Liver (tissue), 9 donors: Measurements from ENCODE around the gene ATF7. TPM values are rescaled to one million over a fixed set of nuclear protein-coding genes. Genes with fewer than 3 reads are reported as not detected.

ENCODE experiments used
- DNase-seq: peaks from one replicate; pipeline ENCODE4 v3.0.0-alpha.2; 2017; ENCODE audit warnings: low spot score
- H3K27ac ChIP-seq, 2 donors: one replicate each; pipeline ENCODE4 v1.7.0; 2013; ENCODE audit warnings: inconsistent platforms in 2 of 2, low read length in 2 of 2, control low read depth in 1 of 2, low read depth in 1 of 2, mild to moderate bottlenecking in 1 of 2
- H3K27me3 ChIP-seq, 4 donors: one replicate each; pipeline versions ENCODE4 v1.6.1 to v1.7.0; 2013; ENCODE audit warnings: low read length in 3 of 4, inconsistent platforms in 1 of 4, mild to moderate bottlenecking in 1 of 4, moderate library complexity in 1 of 4; ENCODE audit not compliant: control insufficient read depth in 4 of 4, insufficient read depth in 4 of 4
- H3K36me3 ChIP-seq, 4 donors: one replicate each; pipeline versions ENCODE4 v1.6.1 to v1.7.0; 2013; ENCODE audit warnings: low read length in 3 of 4, mild to moderate bottlenecking in 3 of 4, low read depth in 1 of 4, moderate library complexity in 1 of 4; ENCODE audit not compliant: control insufficient read depth in 4 of 4, insufficient read depth in 3 of 4
- H3K4me1 ChIP-seq, 4 donors: one replicate each; pipeline versions ENCODE4 v1.6.1 to v1.7.0; 2013; ENCODE audit warnings: low read length in 3 of 4, mild to moderate bottlenecking in 3 of 4, moderate library complexity in 1 of 4; ENCODE audit not compliant: control insufficient read depth in 4 of 4, insufficient read depth in 4 of 4
- H3K4me3 ChIP-seq, 3 donors: one replicate each; pipeline versions ENCODE4 v1.6.1 to v1.7.0; 2013; ENCODE audit warnings: low read length in 3 of 3, control low read depth in 1 of 3, low read depth in 1 of 3, mild to moderate bottlenecking in 1 of 3
- H3K9ac ChIP-seq, 2 donors: one replicate each; pipeline ENCODE4 v1.7.0; 2013; ENCODE audit warnings: low read length in 2 of 2, mild to moderate bottlenecking in 2 of 2, moderate library complexity in 2 of 2, control low read depth in 1 of 2, low read depth in 1 of 2
- H3K9me3 ChIP-seq, 4 donors: one replicate each; pipeline versions ENCODE4 v1.6.1 to v1.7.0; 2013; ENCODE audit warnings: low read length in 3 of 4; ENCODE audit not compliant: control insufficient read depth in 4 of 4
- ATF3 ChIP-seq: IDR thresholded peaks from 2 replicates; pipeline ENCODE4 v1.6.1; 2016; ENCODE audit warnings: antibody characterized with exemption
- CTCF ChIP-seq: fragments of 150-350 bp; IDR thresholded peaks from 2 replicates; pipeline ENCODE4 v1.5.1; 2017; ENCODE audit warnings: improper control_type of control experiment, low read depth, low read length; ENCODE audit not compliant: missing input control
- EGR1 ChIP-seq, 2 donors: IDR thresholded peaks; 2 replicates each; pipeline ENCODE4 v1.6.1; 2016 to 2018; ENCODE audit warnings: antibody characterized with exemption in 2 of 2, low read depth in 2 of 2
- FOXA1 ChIP-seq: IDR thresholded peaks from 2 replicates; pipeline ENCODE4 v1.6.1; 2016; ENCODE audit warnings: antibody characterized with exemption
- FOXA2 ChIP-seq: IDR thresholded peaks from 2 replicates; pipeline ENCODE4 v1.6.1; 2016; ENCODE audit warnings: antibody characterized with exemption
- GABPA ChIP-seq, 2 donors: IDR thresholded peaks in 1 of 2; conservative IDR thresholded peaks in 1 of 2; 2 replicates each; pipeline ENCODE4 v1.6.1; 2016; ENCODE audit warnings: antibody characterized with exemption in 2 of 2, mild to moderate bottlenecking in 1 of 2, moderate library complexity in 1 of 2
- HNF4A ChIP-seq, 2 donors: conservative IDR thresholded peaks; 2 replicates each; pipeline ENCODE4 v1.6.1; 2016; ENCODE audit warnings: antibody characterized with exemption in 2 of 2, mild to moderate bottlenecking in 2 of 2
- HNF4G ChIP-seq: IDR thresholded peaks from 2 replicates; pipeline ENCODE4 v1.6.1; 2016; ENCODE audit warnings: antibody characterized with exemption
- JUND ChIP-seq, 2 donors: IDR thresholded peaks; 2 replicates each; pipeline ENCODE4 v1.6.1; 2016; ENCODE audit warnings: antibody characterized with exemption in 2 of 2
- NR2F2 ChIP-seq: IDR thresholded peaks from 2 replicates; pipeline ENCODE4 v1.6.1; 2016; ENCODE audit warnings: antibody characterized with exemption
- RAD21 ChIP-seq, 2 donors: IDR thresholded peaks; 2 replicates each; pipeline ENCODE4 v1.6.1; 2016; ENCODE audit warnings: antibody characterized with exemption in 2 of 2, mild to moderate bottlenecking in 2 of 2
- REST ChIP-seq: IDR thresholded peaks from 2 replicates; pipeline ENCODE4 v1.6.1; 2016; ENCODE audit warnings: antibody characterized with exemption, mild to moderate bottlenecking
- RXRA ChIP-seq, 2 donors: IDR thresholded peaks; 2 replicates each; pipeline ENCODE4 v1.6.1; 2017 to 2018; ENCODE audit warnings: antibody characterized with exemption in 2 of 2, mild to moderate bottlenecking in 1 of 2
- SP1 ChIP-seq: IDR thresholded peaks from 2 replicates; pipeline ENCODE4 v1.6.1; 2018; ENCODE audit warnings: antibody characterized with exemption, mild to moderate bottlenecking
- TAF1 ChIP-seq: conservative IDR thresholded peaks from 2 replicates; pipeline ENCODE4 v1.6.1; 2016; ENCODE audit warnings: antibody characterized with exemption, mild to moderate bottlenecking
- YY1 ChIP-seq: IDR thresholded peaks from 2 replicates; pipeline ENCODE4 v1.6.1; 2016; ENCODE audit warnings: antibody characterized with exemption, mild to moderate bottlenecking
- ZBTB33 ChIP-seq: IDR thresholded peaks from 2 replicates; pipeline ENCODE4 v1.6.1; 2016; ENCODE audit warnings: antibody characterized with exemption
- WGBS: extraction: QIAGEN DNeasy Blood & Tissue Kit; methylation state at CpG from one replicate; pipeline ENCODE4 v1.1.7; 2013; 5-methylcytosine and 5-hydroxymethylcytosine counted together
- polyA plus RNA-seq, 2 donors: library from polyadenylated mRNA; stranded (reverse) in 1 of 2; unstranded in 1 of 2; fragments of 200-250 nt in 1 of 2; fragments of >200 nt in 1 of 2; fragmentation: Nextera tagmentation in 1 of 2; extraction: Ambion mirVana in 1 of 2; gene quantifications; one replicate each; pipeline versions ENCODE4 v1.2.1 to v1.2.3, GENCODE V29; 2013 to 2015
- total RNA-seq, 2 donors: library from RNA; depleted of rRNA; stranded (reverse); fragments of >200 nt; gene quantifications; one replicate each; pipeline ENCODE4 v1.2.3, GENCODE V29; 2014
- TF ChIP-seq, protein P1 (sequence below): IDR thresholded peaks from 2 replicates; pipeline ENCODE4 v1.6.1; 2016; ENCODE audit warnings: antibody characterized with exemption
- donor health status: healthy.
- donor health status: healthy.
- donor health status: healthy.
- donor health status: healthy.
- donor health status: healthy.

Gene ATF7
- total and polyA plus RNA-seq, 4 donors: 5.3 to 14.5 (median 9.9) TPM

GRCh38 chr12:53568809-53569557 is 57.2 kb downstream of the ATF7 start:
- Histone ChIP-seq H3K27ac (no peak overlapping the region), H3K27me3 (no peaks in the 10 kb centered on the region), H3K4me3 (no peak overlapping the region), H3K4me1 (peaks cover 0 to 8% (median 0%) of the 10 kb centered on the region in 4 donors), H3K9ac (no peak overlapping the region), H3K36me3 (no peaks in the 10 kb centered on the region), H3K9me3 (no peaks in the 10 kb centered on the region)
- no peak for TF ChIP-seq HNF4G
- TF ChIP-seq RAD21 (IDR thresholded peaks at IDR 0.05): no peak
- TF ChIP-seq SP1: no peak
- TF ChIP-seq, protein P1, sequence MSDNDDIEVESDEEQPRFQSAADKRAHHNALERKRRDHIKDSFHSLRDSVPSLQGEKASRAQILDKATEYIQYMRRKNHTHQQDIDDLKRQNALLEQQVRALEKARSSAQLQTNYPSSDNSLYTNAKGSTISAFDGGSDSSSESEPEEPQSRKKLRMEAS: no peak
- no peak for TF ChIP-seq EGR1 (IDR thresholded peaks at IDR 0.05; ENCODE audit: low read depth in 2 of 2)
- TF ChIP-seq YY1: no peak
- no peak for TF ChIP-seq GABPA (IDR thresholded peaks at IDR 0.05 in 1 of 2, conservative IDR thresholded peaks at IDR 0.05 in 1 of 2)
- no peak for TF ChIP-seq ZBTB33
- no peak for TF ChIP-seq JUND (IDR thresholded peaks at IDR 0.05)
- no peak for TF ChIP-seq ATF3
- no peak for TF ChIP-seq HNF4A (conservative IDR thresholded peaks at IDR 0.05)
- TF ChIP-seq NR2F2: no peak
- no peak for TF ChIP-seq TAF1
- no peak for TF ChIP-seq CTCF
- TF ChIP-seq FOXA1: no peak
- TF ChIP-seq FOXA2: no peak
- TF ChIP-seq REST: no peak
- no peak for TF ChIP-seq RXRA (IDR thresholded peaks at IDR 0.05)
- WGBS: 92% methylated on average over 2 of the region's 2 CpGs
- DNase-seq: no peak
